H1 (cell line): ENCODE data around the gene AGGF1. TPM values are rescaled to one million over a fixed set of nuclear protein-coding genes. Genes with fewer than 3 reads are reported as not detected.

Experiments
- POLR2AphosphoS5 ChIP-seq: IDR thresholded peaks from 2 replicates; pipeline ENCODE4 v1.6.1; 2011; ENCODE audit warnings: low read depth, low read length
- TBP ChIP-seq: IDR thresholded peaks from 2 replicates; pipeline ENCODE4 v1.6.1; 2011; ENCODE audit warnings: low read depth, low read length, improper control_type of control experiment
- polyA plus RNA-seq, 7 experiments: library from polyadenylated mRNA; depleted of rRNA in 3 of 7; stranded (reverse) in 5 of 7; unstranded in 2 of 7; fragments of >200 nt in 5 of 7; fragments of 200-250 nt in 2 of 7; gene quantifications; 1 replicate in 5 of 7; 2 replicates in 1 of 7; 4 replicates in 1 of 7; pipeline versions ENCODE4 v1.2.1 to v1.2.3, GENCODE V29; 2011 to 2013; ENCODE audit warnings: missing spikeins in 2 of 7, mixed read lengths in 2 of 7
- total RNA-seq: library from RNA; stranded (reverse); fragmentation: NEBNext Ultra II Directional; extraction: Animal tissue kit (Norgen Biotek cat#: 25700); gene quantifications from 2 replicates; pipeline ENCODE4 v1.2.1, GENCODE V29; 2021
- TF ChIP-seq, protein P1 (sequence below): fragments of 300-600 bp; sonication (generic); IDR thresholded peaks from 2 replicates; pipeline ENCODE4 v1.7.1; 2012; ENCODE audit warnings: low read length, moderate library complexity, mild to moderate bottlenecking, inconsistent platforms; ENCODE audit not compliant: insufficient replicate concordance
- TF ChIP-seq, protein P2 (sequence below), 3 experiments: IDR thresholded peaks; 1 replicate in 2 of 3; 2 replicates in 1 of 3; pipeline versions ENCODE4 v1.5.1 to v1.6.1; 2011; ENCODE audit warnings: low read length in 3 of 3, mild to moderate bottlenecking in 3 of 3, inconsistent platforms in 2 of 3, low read depth in 1 of 3, moderate library complexity in 1 of 3; ENCODE audit not compliant: insufficient read depth in 1 of 3; ENCODE audit errors: control extremely low read depth in 1 of 3
- TF ChIP-seq, protein P3 (sequence below): IDR thresholded peaks from 2 replicates; pipeline ENCODE4 v1.6.1; 2012; ENCODE audit warnings: low read length, inconsistent platforms
- TF ChIP-seq, protein P4 (sequence below): IDR thresholded peaks from 2 replicates; pipeline ENCODE4 v1.6.1; 2011; ENCODE audit warnings: low read length, improper control_type of control experiment

The AGGF1 gene
- total and polyA plus RNA-seq, 2 of the 8 experiments (the other 6 are each of a cell fraction or from before 2014, with no cell fraction given) = 7.3 to 19.0 TPM

DNA sequence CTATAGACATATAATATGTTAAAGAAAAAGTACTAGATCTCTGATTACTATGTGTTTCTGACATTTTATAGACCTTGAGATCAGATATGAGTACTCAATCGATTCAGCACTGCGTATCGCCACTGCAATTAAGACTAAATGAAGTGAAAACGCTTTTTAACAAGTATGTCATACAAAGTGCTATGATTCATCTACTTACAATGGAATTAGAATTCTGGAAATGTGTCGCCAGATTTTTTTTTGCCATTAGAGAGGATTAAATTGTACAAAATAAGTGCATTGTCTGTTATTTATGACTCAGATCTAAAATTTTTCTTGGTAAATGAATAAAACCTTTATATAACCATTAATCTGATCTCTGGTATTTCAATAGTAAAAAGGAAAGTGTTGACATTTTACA, 20.0 kb upstream of the AGGF1 start (continued):
- TF ChIP-seq, protein P1, sequence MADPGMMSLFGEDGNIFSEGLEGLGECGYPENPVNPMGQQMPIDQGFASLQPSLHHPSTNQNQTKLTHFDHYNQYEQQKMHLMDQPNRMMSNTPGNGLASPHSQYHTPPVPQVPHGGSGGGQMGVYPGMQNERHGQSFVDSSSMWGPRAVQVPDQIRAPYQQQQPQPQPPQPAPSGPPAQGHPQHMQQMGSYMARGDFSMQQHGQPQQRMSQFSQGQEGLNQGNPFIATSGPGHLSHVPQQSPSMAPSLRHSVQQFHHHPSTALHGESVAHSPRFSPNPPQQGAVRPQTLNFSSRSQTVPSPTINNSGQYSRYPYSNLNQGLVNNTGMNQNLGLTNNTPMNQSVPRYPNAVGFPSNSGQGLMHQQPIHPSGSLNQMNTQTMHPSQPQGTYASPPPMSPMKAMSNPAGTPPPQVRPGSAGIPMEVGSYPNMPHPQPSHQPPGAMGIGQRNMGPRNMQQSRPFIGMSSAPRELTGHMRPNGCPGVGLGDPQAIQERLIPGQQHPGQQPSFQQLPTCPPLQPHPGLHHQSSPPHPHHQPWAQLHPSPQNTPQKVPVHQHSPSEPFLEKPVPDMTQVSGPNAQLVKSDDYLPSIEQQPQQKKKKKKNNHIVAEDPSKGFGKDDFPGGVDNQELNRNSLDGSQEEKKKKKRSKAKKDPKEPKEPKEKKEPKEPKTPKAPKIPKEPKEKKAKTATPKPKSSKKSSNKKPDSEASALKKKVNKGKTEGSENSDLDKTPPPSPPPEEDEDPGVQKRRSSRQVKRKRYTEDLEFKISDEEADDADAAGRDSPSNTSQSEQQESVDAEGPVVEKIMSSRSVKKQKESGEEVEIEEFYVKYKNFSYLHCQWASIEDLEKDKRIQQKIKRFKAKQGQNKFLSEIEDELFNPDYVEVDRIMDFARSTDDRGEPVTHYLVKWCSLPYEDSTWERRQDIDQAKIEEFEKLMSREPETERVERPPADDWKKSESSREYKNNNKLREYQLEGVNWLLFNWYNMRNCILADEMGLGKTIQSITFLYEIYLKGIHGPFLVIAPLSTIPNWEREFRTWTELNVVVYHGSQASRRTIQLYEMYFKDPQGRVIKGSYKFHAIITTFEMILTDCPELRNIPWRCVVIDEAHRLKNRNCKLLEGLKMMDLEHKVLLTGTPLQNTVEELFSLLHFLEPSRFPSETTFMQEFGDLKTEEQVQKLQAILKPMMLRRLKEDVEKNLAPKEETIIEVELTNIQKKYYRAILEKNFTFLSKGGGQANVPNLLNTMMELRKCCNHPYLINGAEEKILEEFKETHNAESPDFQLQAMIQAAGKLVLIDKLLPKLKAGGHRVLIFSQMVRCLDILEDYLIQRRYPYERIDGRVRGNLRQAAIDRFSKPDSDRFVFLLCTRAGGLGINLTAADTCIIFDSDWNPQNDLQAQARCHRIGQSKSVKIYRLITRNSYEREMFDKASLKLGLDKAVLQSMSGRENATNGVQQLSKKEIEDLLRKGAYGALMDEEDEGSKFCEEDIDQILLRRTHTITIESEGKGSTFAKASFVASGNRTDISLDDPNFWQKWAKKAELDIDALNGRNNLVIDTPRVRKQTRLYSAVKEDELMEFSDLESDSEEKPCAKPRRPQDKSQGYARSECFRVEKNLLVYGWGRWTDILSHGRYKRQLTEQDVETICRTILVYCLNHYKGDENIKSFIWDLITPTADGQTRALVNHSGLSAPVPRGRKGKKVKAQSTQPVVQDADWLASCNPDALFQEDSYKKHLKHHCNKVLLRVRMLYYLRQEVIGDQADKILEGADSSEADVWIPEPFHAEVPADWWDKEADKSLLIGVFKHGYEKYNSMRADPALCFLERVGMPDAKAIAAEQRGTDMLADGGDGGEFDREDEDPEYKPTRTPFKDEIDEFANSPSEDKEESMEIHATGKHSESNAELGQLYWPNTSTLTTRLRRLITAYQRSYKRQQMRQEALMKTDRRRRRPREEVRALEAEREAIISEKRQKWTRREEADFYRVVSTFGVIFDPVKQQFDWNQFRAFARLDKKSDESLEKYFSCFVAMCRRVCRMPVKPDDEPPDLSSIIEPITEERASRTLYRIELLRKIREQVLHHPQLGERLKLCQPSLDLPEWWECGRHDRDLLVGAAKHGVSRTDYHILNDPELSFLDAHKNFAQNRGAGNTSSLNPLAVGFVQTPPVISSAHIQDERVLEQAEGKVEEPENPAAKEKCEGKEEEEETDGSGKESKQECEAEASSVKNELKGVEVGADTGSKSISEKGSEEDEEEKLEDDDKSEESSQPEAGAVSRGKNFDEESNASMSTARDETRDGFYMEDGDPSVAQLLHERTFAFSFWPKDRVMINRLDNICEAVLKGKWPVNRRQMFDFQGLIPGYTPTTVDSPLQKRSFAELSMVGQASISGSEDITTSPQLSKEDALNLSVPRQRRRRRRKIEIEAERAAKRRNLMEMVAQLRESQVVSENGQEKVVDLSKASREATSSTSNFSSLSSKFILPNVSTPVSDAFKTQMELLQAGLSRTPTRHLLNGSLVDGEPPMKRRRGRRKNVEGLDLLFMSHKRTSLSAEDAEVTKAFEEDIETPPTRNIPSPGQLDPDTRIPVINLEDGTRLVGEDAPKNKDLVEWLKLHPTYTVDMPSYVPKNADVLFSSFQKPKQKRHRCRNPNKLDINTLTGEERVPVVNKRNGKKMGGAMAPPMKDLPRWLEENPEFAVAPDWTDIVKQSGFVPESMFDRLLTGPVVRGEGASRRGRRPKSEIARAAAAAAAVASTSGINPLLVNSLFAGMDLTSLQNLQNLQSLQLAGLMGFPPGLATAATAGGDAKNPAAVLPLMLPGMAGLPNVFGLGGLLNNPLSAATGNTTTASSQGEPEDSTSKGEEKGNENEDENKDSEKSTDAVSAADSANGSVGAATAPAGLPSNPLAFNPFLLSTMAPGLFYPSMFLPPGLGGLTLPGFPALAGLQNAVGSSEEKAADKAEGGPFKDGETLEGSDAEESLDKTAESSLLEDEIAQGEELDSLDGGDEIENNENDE = no peak
- TF ChIP-seq, protein P2, sequence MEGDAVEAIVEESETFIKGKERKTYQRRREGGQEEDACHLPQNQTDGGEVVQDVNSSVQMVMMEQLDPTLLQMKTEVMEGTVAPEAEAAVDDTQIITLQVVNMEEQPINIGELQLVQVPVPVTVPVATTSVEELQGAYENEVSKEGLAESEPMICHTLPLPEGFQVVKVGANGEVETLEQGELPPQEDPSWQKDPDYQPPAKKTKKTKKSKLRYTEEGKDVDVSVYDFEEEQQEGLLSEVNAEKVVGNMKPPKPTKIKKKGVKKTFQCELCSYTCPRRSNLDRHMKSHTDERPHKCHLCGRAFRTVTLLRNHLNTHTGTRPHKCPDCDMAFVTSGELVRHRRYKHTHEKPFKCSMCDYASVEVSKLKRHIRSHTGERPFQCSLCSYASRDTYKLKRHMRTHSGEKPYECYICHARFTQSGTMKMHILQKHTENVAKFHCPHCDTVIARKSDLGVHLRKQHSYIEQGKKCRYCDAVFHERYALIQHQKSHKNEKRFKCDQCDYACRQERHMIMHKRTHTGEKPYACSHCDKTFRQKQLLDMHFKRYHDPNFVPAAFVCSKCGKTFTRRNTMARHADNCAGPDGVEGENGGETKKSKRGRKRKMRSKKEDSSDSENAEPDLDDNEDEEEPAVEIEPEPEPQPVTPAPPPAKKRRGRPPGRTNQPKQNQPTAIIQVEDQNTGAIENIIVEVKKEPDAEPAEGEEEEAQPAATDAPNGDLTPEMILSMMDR (IDR thresholded peaks at IDR 0.05; ENCODE audit: control extremely low read depth in 1 of 3, insufficient read depth in 1 of 3, low read depth in 1 of 3, low read length in 3 of 3) = no peak
- no peak for TF ChIP-seq TBP
- TF ChIP-seq, protein P3, sequence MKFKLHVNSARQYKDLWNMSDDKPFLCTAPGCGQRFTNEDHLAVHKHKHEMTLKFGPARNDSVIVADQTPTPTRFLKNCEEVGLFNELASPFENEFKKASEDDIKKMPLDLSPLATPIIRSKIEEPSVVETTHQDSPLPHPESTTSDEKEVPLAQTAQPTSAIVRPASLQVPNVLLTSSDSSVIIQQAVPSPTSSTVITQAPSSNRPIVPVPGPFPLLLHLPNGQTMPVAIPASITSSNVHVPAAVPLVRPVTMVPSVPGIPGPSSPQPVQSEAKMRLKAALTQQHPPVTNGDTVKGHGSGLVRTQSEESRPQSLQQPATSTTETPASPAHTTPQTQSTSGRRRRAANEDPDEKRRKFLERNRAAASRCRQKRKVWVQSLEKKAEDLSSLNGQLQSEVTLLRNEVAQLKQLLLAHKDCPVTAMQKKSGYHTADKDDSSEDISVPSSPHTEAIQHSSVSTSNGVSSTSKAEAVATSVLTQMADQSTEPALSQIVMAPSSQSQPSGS = no peak
- TF ChIP-seq, protein P4, sequence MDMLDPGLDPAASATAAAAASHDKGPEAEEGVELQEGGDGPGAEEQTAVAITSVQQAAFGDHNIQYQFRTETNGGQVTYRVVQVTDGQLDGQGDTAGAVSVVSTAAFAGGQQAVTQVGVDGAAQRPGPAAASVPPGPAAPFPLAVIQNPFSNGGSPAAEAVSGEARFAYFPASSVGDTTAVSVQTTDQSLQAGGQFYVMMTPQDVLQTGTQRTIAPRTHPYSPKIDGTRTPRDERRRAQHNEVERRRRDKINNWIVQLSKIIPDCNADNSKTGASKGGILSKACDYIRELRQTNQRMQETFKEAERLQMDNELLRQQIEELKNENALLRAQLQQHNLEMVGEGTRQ = no peak
- TF ChIP-seq POLR2AphosphoS5 = no peak
